ENCODE data around the gene JPH3. TPM values are rescaled to one million over a fixed set of nuclear protein-coding genes. Genes with fewer than 3 reads are reported as not detected.

Gene JPH3
- total RNA-seq, 1 donor, result not detected

DNA sequence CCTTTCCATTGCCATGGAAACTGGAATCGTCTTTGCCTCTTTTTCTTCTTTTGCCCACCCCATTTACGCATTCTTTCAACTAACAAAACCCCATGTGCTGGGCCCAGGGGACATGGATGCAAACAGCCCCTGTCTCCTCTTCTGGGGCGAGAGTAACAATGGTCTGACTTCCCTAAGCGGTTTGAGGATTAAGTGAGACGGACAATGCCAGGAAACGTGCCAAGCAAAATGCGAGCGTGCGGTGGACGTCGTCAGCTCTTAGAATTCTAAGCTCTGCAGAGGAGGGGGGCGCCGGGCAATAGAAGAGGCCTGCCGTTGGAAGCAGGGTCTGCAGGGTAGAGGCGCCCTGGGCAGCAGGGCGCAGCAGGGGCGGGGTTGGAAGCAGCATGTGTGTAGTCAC, 42.4 kb upstream of the JPH3 start:
- no peak overlapping the region for H3K4me3 ChIP-seq (ENCODE audit: low read depth, low read length)
- DNase-seq (ENCODE audit: low read depth), result no peak
- TF ChIP-seq CTCF (IDR thresholded peaks at IDR 0.05; ENCODE audit: insufficient read depth, low read length), result no peak

DNA sequence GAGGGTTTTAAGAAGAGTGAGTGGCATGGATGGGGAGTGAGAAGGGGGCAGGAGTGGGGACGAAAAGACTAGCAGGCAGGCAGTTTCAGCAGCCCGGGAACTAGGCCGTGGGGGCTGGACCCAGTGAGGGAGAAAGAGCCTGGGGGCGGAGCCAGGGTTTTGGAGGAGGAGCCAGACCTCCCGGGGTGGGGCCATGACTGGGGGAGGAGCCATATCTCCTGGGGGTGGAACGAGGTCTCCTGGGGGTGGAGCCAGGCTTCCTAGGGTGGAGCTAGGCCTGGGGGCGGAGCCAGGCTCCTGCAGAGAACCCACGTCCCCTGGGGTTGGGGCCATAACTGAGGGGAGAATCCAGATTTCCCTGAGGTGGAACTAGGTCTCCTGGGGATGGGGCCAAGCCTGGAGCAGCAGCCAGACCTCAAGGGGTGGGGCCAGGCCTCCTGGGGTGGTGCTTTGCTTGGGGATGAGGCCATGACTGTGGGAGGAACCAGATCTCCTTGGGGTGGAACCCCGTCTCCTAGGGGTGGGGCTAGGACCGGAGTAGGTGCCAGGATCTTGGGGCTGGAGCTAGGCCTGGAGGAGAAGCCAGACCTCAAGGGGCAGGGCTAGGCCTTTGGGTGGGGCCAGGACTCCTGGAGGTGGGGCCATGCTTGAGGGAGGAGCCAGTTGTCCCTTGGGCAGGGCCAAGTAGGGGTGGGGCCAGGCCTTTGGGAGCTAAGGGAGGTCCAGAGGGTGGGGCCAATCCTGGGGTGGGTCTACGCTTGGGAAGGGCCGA, 41.7 kb upstream of the JPH3 start:
- TF ChIP-seq CTCF (IDR thresholded peaks at IDR 0.05; ENCODE audit: insufficient read depth, low read length), result no peak
- peak; percentile 80 for DNase-seq (ENCODE audit: low read depth)
- no peak overlapping the region for H3K4me3 ChIP-seq (ENCODE audit: low read depth, low read length)

GRCh38 chr16:87561200-87562105, 40.9 kb upstream of the JPH3 start:
- no peak for DNase-seq (ENCODE audit: low read depth)
- H3K4me3 ChIP-seq (ENCODE audit: low read depth, low read length), result no peak overlapping the region
- no peak for TF ChIP-seq CTCF (IDR thresholded peaks at IDR 0.05; ENCODE audit: insufficient read depth, low read length)

DNA sequence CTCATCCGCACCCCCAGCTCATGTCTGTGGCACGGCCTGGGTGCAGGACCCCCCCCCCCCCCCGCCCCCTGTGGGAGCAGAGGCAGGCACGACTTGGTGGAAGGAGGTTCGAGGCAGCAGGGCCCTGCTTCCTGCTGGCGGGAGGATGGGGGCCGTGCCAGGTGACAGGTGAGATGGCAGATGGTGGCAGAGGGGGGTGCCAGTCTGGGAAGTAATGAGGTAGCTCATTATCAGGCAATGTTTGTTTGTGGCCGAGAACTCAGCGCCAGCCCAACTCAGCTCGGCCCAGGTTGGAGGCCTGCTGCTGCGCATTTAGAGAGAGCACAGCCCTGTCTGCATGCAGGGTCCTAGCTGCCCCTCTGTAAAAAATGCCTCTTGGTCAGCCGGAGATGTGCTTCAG, 40.1 kb upstream of the JPH3 start:
- H3K4me3 ChIP-seq (ENCODE audit: low read depth, low read length), result no peak overlapping the region
- TF ChIP-seq CTCF (IDR thresholded peaks at IDR 0.05; ENCODE audit: insufficient read depth, low read length), result no peak
- DNase-seq (ENCODE audit: low read depth), result no peak

- no peak for DNase-seq (ENCODE audit: low read depth)
- no peak for TF ChIP-seq CTCF (IDR thresholded peaks at IDR 0.05; ENCODE audit: insufficient read depth, low read length)
- no peak overlapping the region for H3K4me3 ChIP-seq (ENCODE audit: low read depth, low read length)
Observed at GRCh38 chr16:87563022-87563421, 39.3 kb upstream of the JPH3 start.

DNA sequence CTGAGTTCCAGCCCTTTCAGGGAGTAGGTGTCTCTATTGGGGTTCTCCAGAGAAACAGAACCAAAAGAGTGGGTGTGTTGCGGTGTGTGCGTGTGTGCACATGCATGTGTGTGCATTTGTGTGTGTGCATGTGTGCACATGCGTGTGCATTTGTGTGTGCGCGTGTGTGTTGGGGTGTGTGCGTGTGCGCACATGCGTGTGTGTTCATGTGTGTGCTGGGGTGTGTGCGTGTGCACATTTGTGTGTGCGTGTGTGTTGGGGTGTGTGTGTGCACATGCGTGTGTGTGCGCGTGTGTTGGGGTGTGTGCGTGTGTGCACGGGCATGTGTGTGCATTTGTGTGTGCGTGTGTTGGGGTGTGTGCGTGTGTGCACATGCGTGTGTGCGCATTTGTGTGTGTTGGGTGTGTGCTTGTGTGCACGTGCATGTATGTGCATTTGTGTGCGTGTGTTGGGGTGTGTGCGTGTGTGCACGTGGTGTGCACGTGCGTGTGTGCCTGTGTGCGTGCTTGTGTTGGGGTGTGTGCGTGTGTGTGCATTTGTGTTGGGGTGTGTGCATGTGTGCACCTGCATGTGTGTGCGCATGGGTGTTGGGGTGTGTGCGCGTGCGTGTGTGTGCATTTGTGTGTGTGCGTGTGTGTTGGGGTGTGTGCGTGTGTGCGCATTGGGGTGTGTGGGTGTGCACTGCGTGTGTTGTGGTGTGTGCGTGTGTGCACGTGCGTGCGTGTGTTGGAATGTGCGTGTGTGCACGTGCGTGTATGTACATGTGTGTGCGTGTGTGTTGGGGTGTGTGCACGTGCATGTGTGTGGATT, 38.4 kb upstream of the JPH3 start:
- no peak for DNase-seq (ENCODE audit: low read depth)
- TF ChIP-seq CTCF (IDR thresholded peaks at IDR 0.05; ENCODE audit: insufficient read depth, low read length), result no peak
- H3K4me3 ChIP-seq (ENCODE audit: low read depth, low read length), result no peak overlapping the region
